Smooth muscle cell (in vitro differentiated cells): ENCODE results near the gene LMTK3. TPM values are rescaled to one million over a fixed set of nuclear protein-coding genes. Genes with fewer than 3 reads are reported as not detected.

Source experiments
- DNase-seq: peaks from one replicate; lab custom pipeline; 2025; ENCODE audit not compliant: unreplicated experiment; lab: John Stamatoyannopoulos, UW
- H2AFZ ChIP-seq: fragments of 200-600 bp; sonication (generic); 2 replicates; pipeline ENCODE4 v1.6.0; 2016; ENCODE audit warnings: antibody characterized with exemption, low read depth, mild to moderate bottlenecking
- H3F3A ChIP-seq: fragments of 200-600 bp; sonication (generic); 2 replicates; pipeline ENCODE4 v1.6.0; 2017; ENCODE audit warnings: antibody characterized with exemption, low read depth
- H3K27ac ChIP-seq: fragments of 200-600 bp; sonication (generic); 2 replicates; pipeline ENCODE4 v1.5.1; 2016; ENCODE audit warnings: low read depth, mild to moderate bottlenecking
- H3K27me3 ChIP-seq: fragments of 200-600 bp; sonication (generic); 2 replicates; pipeline ENCODE4 v1.6.1; 2016; ENCODE audit warnings: low read depth, mild to moderate bottlenecking
- H3K36me3 ChIP-seq: fragments of 200-600 bp; sonication (generic); 2 replicates; pipeline ENCODE4 v1.5.1; 2016; ENCODE audit warnings: low read depth
- H3K4me1 ChIP-seq: fragments of 200-600 bp; sonication (generic); 2 replicates; pipeline ENCODE4 v1.5.1; 2016; ENCODE audit warnings: low read depth
- H3K4me2 ChIP-seq: fragments of 200-600 bp; sonication (generic); 2 replicates; pipeline ENCODE4 v1.6.0; 2016; ENCODE audit warnings: mild to moderate bottlenecking
- H3K4me3 ChIP-seq: fragments of 200-600 bp; sonication (generic); 2 replicates; pipeline ENCODE4 v1.5.1; 2016; ENCODE audit warnings: mild to moderate bottlenecking
- H3K79me2 ChIP-seq: fragments of 200-600 bp; sonication (generic); 2 replicates; pipeline ENCODE4 v1.6.0; 2016; ENCODE audit warnings: low read depth, mild to moderate bottlenecking
- H3K9ac ChIP-seq: fragments of 200-600 bp; sonication (generic); 2 replicates; pipeline ENCODE4 v1.6.0; 2016; ENCODE audit warnings: low read depth
- H3K9me3 ChIP-seq: fragments of 200-600 bp; sonication (generic); replicated peaks from 2 replicates; pipeline ENCODE4 v1.5.1; 2016; ENCODE audit warnings: low read depth
- H4K20me1 ChIP-seq: fragments of 200-600 bp; sonication (generic); 2 replicates; pipeline ENCODE4 v1.6.0; 2016; ENCODE audit warnings: low read depth
- CTCF ChIP-seq: fragments of 200-600 bp; sonication (generic); IDR thresholded peaks from 2 replicates; pipeline ENCODE4 v1.5.1; 2017; ENCODE audit warnings: borderline replicate concordance, mild to moderate bottlenecking, antibody characterized with exemption; ENCODE audit not compliant: insufficient read depth, poor library complexity, severe bottlenecking
- WGBS: methylation state at CpG from one replicate; pipeline ENCODE4 v1.1.7; 2016; ENCODE audit warnings: low lambda C conversion rate; 5-methylcytosine and 5-hydroxymethylcytosine counted together
- polyA plus RNA-seq: library from polyadenylated mRNA; unstranded; fragments of >200 nt; fragmentation: Nextera tagmentation; extraction: Ambion mirVana; gene quantifications from 2 replicates; pipeline ENCODE4 v1.2.1, GENCODE V29; 2016
- total RNA-seq: library from RNA; depleted of rRNA; stranded (reverse); fragments of >200 nt; gene quantifications from 2 replicates; pipeline ENCODE4 v1.2.3, GENCODE V29; 2014

Gene LMTK3
- total and polyA plus RNA-seq, 2 experiments from 2014 or later, result 0.66 to 3.1 TPM

GRCh38 chr19:48518207-48518606, 6.6 kb upstream of the LMTK3 start:
- Histone ChIP-seq H3K9ac (no peak overlapping the region), H3K9me3 (no peaks in the 10 kb centered on the region), H3F3A (no peaks in the 10 kb centered on the region), H4K20me1 (no peaks in the 10 kb centered on the region), H3K4me3 (no peak overlapping the region), H3K27ac (no peak overlapping the region), H3K79me2 (no peaks in the 10 kb centered on the region), H3K36me3 (no peaks in the 10 kb centered on the region), H3K4me1 (no peaks in the 10 kb centered on the region), H2AFZ (no peak overlapping the region), H3K4me2 (no peak overlapping the region), H3K27me3 (no peaks in the 10 kb centered on the region)
- DNase-seq, result no peak
- WGBS, result 70% methylated on average over 3 of the region's 3 CpGs
- TF ChIP-seq CTCF, result no peak

GRCh38 chr19:48516536-48516935, 4.9 kb upstream of the LMTK3 start:
- no peak overlapping the region for H3K9ac ChIP-seq
- no peaks in the 10 kb centered on the region for H3K9me3 ChIP-seq
- no peak for DNase-seq
- H4K20me1 ChIP-seq, result no peaks in the 10 kb centered on the region
- H3K27ac ChIP-seq, result no peak overlapping the region
- H2AFZ ChIP-seq, result no peak overlapping the region
- 74% methylated on average over 8 of the region's 8 CpGs for WGBS
- H3K4me3 ChIP-seq, result no peak overlapping the region
- H3K36me3 ChIP-seq, result no peaks in the 10 kb centered on the region
- H3K27me3 ChIP-seq, result no peaks in the 10 kb centered on the region
- H3K79me2 ChIP-seq, result no peaks in the 10 kb centered on the region
- H3K4me2 ChIP-seq, result no peak overlapping the region
- H3F3A ChIP-seq, result peaks cover 4% of the 10 kb centered on the region
- no peaks in the 10 kb centered on the region for H3K4me1 ChIP-seq
- TF ChIP-seq CTCF, result no peak

GRCh38 chr19:48514123-48514458, 2.5 kb upstream of the LMTK3 start:
- TF ChIP-seq CTCF, result no peak
- H4K20me1 ChIP-seq, result no peaks in the 10 kb centered on the region
- H3K4me1 ChIP-seq, result peaks cover 8% of the 10 kb centered on the region
- DNase-seq, result no peak
- no peak overlapping the region for H3K9ac ChIP-seq
- peaks cover 4% of the 10 kb centered on the region for H3F3A ChIP-seq
- peak overlapping the region; percentile 91 for H3K4me2 ChIP-seq
- no peaks in the 10 kb centered on the region for H3K36me3 ChIP-seq
- peak overlapping the region; percentile 78 for H2AFZ ChIP-seq
- H3K27me3 ChIP-seq, result no peaks in the 10 kb centered on the region
- H3K27ac ChIP-seq, result no peak overlapping the region
- H3K4me3 ChIP-seq, result peak overlapping the region; percentile 73
- 56% methylated on average over 11 of the region's 11 CpGs for WGBS
- no peaks in the 10 kb centered on the region for H3K9me3 ChIP-seq
- no peaks in the 10 kb centered on the region for H3K79me2 ChIP-seq

GRCh38 chr19:48513289-48514122, 1.9 kb upstream of the LMTK3 start:
- Histone ChIP-seq H3K9ac (no peak overlapping the region), H3K36me3 (no peaks in the 10 kb centered on the region), H3K27ac (no peak overlapping the region), H3K27me3 (no peaks in the 10 kb centered on the region), H4K20me1 (no peaks in the 10 kb centered on the region), H2AFZ (peak overlapping the region; percentile 78), H3K4me1 (peaks cover 8% of the 10 kb centered on the region), H3K9me3 (no peaks in the 10 kb centered on the region), H3K4me2 (peak overlapping the region; percentile 91), H3K79me2 (no peaks in the 10 kb centered on the region), H3F3A (peaks cover 4% of the 10 kb centered on the region), H3K4me3 (peak overlapping the region; percentile 73)
- 9% methylated on average over 41 of the region's 54 CpGs for WGBS
- TF ChIP-seq CTCF, result no peak
- DNase-seq, result no peak
